NCI-H146 (cell line): ENCODE measurements around the gene TBC1D2B.

Experiments used
- DNase-seq: peaks from one replicate; lab custom pipeline; 2025; lab: John Stamatoyannopoulos, UW

Gene TBC1D2B

GRCh38 chr15:78034495-78035191 lies 42.9 kb downstream of the TBC1D2B start:
- no peak for DNase-seq

DNA sequence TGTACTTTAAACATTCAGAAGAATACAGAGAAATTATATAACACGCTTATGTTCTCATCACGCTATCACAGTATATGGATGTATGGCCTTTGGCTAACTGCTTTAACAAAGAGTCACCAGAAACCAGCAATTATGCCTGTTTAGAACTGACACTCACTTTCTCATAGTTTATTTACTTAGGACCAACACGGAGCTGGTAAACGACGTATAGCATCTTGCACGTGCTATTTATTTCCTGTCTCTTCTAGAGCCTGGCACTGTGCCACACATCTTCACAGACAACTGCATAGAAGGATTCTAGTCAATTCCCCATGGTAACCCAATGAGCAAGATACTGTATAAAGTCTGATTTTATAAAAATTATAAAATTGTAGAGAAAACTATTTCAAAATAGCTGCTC lies 43.6 kb downstream of the TBC1D2B start:
- DNase-seq, result peak; percentile 53

DNA sequence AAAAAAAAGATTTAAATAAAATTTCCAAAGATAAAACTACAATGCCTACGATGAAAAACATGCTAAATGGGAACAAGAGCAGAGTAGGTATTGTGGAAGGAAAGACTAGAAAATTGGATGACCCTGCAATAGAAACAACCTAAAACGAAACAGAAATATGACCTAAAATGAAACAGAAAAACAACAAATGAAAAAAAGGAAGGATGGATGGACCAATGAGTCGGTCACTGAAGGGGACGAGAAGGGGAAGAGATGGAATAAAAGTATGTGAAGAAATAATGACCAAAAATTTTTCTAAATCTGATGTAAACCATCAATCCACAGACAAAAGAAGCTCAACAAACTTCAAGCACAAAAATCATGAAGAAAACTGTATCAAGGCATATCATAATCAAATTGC lies 44.8 kb downstream of the TBC1D2B start:
- no peak for DNase-seq

GRCh38 chr15:78024883-78025282 lies 52.6 kb downstream of the TBC1D2B start:
- no peak for DNase-seq

DNA sequence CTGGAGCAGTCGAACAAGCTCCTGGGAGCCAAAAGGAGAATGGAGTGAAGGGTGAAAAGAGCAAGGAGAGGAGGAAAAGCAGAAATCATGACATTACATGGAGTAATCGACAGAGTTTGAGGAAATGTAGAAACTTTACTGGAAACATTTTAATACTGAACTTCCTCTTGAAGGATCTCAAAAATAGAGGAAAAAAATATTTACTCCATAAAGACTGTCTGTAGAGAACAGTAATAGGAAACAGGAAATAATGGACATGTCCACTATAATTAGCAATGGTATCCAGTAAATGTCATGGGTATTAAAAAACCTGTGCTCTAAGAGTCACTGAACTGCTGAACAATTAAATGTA lies 53.0 kb downstream of the TBC1D2B start:
- no peak for DNase-seq

DNA sequence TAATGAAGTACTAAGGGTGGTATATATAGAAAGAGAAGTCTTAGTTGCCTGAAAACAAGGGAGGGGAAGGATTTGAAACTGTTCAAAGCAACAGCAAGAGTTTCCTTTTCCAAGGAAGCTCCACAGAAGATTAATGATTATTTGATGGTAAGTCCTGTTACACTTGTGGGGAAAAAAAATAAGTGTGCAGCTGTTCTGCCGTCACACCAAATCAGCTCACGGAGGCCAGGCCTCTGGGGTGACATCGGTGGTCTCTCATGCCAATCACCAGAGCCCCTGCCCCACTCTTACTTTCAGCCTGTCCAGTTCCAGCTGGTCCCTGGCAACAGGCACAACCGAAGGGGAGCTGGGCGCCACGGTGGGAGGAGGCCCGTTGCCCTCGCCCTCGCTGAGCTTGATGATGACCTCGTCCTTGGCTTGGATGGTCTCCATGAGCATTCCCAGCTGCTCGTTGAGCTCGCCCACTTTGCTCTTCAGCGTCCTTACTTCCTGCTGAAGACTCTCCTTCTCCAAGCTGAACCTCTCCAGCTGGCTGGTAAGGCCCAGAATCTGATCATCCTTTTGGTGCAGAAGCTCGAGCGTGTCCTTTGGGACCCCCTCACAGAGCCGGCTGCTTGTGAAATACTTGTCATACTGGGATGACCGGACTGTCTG lies 53.5 kb downstream of the TBC1D2B start:
- DNase-seq, result no peak

DNA sequence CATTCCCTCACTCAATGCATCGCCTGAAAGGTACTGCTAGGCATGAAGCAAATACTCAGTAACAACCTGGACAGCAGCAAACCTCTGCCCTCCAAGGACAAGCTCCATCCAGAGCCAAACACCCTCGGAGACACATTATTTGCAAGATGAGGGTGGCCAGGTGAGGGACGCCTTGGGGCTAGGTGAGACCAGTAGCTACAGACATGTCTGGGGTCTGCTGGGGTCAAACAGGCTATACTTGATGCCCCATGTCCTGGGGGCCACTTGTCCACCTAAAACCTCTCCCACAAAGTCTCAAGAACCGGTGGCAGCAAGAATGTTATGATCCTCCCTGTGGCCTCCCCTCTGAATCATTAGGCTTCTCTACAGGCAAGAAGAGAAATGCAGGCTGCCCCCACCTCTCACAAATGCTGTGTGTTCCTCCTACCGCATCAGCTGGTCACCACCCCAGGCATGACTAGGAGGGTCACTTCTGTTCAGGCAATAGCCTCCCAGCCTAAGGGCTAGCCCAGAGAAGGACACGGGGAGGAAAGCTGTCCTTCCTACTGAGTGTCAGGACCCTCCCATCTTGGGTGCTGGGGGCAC lies 54.3 kb downstream of the TBC1D2B start:
- DNase-seq, result no peak

DNA sequence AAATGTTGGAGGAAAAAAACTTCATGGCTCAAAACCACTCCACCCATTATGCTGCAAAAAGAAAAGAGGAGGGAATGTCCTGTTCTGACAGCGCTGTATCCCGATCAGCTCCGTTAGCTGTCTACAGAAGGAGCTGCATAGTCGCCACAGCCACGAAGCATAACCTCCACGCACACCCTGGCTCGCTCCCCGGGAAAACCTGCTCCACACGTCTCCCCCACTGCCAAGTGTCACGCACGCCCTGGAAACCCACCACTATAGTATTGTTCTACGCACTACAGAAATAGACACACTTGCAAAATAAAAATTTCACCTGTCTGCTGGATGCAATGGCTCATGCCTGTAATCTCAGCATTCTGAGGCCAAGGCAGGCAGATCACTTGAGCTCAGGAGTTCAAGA lies 55.8 kb downstream of the TBC1D2B start:
- no peak for DNase-seq

DNA sequence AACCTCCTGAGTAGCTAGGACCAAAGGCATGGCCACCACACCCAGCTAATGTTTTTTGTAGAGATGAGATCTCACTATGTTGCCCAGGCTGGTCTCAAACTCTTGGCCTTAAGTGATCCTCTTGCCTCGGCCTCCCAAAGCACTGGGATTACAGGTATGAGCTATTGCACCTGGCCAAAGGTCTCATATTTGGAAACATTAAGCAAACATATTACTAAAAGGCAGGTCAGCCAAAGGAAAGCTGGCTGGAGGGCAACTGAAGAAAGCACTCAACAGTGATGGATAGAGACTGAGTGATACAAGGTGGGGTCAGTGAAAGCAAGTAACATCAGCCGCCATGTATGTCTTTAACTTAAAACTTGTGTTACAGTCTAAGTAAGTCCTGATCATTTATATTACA lies 57.5 kb downstream of the TBC1D2B start:
- no peak for DNase-seq

DNA sequence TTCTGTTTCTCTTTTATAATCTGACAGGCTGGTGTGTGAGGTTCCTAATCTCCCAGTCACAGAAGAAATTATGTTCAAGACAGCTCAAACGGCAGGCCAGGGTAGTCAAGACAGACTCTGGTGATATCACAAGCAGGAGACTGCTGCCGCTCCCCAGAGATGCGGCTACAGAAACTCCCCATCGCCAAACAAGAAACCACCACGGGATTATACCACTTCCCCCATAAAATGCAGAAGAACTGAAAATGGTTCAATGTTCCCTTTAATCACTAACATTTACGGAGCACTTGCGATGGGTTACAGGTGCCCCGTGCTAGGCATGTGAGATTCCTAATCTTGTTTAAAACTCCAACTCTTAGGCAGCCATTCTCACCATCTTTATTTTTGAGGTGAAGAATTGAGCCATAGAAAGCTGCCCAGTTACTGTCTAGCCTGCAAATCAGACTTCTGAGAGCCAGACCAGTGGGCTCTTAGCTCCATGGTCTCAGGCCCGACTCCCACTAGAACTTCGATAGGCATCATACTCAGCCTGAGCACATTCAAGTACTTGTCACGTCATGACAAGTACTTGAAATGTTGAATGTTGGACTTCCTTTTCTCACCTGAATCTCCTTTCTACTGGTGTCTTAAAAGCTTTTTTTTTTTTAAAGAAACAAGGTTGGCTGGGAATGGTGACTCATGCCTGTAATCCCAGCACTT lies 58.4 kb downstream of the TBC1D2B start:
- DNase-seq, result no peak

- no peak for DNase-seq
These were observed 59.1 kb downstream of the TBC1D2B start for GRCh38 chr15:78018445-78018844.

- no peak for DNase-seq
These were observed 60.7 kb downstream of the TBC1D2B start for GRCh38 chr15:78016860-78017259.

GRCh38 chr15:78012643-78013077 lies 64.9 kb downstream of the TBC1D2B start:
- DNase-seq, result no peak

GRCh38 chr15:78010067-78010466 lies 67.4 kb downstream of the TBC1D2B start:
- DNase-seq, result peak; percentile 11

DNA sequence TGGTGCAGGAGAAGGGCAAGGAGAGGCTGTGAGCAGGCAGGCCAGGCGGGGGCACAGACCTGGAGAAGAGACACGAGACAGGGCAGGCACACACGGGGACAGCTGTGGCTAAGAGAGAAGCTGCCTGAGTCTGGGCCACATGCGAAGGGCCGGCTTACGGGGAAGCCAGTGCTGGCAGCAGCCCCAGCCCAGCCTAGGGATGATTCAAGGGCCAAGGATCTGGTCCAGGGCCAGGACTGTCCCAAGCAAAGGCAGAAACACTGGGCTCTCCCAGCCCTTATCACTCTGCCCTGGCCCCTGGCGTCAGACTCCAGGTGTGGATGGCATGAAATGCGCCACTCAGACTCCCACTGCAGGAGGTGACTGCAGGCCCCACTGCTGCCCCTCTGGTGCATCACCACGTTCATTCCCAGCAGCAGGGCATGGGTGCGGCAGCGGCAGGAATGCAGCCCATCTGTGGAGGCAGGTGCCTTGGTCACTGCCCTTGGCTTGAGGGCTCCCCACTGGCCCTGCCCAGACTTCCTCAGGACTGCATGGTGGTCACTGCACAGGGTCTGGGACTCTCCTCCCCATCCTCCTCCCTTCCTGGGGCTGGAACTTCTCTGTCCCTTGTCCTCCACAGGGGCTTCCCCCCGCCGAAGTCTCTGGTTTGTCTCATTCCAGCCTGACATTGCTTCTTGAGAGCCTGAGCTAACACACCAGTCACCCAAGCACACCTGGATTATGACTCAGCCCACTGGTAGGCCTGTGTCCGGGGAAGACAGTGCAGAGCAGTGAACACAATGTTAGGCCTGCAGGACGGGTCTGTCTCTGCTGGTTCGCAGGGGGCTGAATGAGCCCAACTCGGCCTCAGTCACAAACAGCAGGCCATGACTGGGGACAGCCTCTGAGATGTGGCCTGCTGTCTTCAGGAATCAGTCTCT lies 69.3 kb downstream of the TBC1D2B start:
- DNase-seq, result no peak

DNA sequence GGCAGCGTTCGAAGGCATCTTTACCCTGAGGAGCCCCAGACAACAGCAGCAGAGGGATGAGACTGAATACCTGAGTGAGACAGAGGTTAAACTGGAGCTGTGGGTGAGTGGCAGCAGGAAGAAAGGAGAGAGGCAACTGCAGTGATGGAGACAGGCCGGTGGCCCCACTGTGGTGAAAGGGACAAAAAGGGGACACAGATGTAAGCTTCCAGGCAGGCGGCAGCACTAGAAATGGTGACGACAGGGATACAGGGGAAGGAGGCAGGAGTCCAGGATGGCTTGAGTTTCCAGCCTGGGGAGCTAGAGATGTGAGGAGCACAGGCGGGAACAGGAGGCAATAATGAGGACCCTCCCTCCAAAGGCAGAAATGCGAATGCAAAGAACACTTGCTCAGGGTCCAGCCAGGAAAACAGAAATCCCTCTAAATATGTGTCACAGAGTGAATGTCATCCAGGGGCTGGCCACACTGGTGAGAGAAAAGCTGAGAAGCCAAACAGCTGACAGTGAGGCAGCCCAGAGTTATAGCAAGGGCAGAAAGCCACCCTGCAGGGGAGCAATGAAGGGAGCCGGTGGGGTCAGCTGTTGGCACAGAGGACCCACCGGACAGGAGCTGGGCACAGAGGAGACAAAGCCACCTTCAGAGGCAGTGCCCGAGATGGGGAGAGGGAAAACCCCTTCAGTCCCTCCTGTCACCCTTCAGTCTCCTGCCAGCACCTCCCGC lies 70.1 kb downstream of the TBC1D2B start:
- no peak for DNase-seq

- DNase-seq, result no peak
These were observed 70.8 kb downstream of the TBC1D2B start for GRCh38 chr15:78006567-78007205.

DNA sequence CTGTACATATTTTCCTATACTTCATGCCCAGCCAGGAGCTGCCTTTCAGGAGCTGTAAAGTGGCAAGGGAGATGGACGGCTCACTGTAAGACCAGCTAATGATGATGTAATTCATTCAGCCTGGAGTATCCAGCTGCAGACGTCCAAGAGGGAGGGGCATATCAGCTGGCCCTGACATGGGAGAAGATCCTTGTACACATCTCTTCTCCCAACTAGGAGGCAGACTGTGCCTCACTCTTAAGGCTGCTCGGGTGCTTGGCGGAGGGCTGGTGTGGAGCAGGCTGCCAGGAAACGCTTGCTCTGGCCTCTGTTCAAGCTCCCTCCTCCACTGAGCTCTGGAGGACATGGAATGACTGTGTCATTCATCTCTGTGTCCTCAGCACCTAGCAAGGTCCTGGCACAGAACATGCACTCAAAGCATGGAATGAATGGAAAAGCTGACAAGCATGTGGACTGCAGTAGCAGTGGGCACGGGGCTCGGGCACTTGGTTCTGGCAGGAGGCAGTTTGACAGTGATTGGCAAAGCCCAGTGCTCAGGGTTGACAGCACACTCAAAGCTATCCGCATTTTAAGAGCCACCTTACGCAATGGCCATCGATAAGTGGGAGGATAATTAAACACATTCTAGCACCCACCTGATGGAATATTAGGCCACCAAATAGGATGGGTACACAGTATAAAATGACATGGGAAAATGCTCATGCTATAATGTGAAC lies 72.4 kb downstream of the TBC1D2B start:
- DNase-seq, result peak; percentile 56

DNA sequence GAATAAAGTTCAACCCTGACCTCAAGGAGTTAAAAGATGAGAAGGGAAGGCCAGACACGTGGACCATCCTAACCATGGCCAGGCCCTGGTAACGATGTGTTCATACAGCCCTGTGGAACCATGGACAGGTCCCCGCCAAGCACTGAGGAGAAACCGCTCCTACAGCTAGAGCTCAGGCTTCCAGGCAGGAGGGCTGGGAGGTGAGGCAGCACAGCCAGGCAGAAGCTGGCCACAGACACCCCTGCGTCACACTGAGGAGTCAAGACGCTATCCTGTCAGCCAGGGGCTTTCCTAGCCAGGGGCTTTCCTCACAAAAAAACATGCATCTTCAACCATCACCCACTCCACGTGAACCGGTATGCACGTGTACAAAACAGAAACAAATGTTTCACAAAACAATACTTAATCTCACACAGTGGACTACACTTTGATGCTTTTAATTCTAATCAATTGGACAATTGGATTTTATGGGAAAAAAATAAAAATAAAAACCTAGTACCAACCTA lies 73.2 kb downstream of the TBC1D2B start:
- no peak for DNase-seq

DNA sequence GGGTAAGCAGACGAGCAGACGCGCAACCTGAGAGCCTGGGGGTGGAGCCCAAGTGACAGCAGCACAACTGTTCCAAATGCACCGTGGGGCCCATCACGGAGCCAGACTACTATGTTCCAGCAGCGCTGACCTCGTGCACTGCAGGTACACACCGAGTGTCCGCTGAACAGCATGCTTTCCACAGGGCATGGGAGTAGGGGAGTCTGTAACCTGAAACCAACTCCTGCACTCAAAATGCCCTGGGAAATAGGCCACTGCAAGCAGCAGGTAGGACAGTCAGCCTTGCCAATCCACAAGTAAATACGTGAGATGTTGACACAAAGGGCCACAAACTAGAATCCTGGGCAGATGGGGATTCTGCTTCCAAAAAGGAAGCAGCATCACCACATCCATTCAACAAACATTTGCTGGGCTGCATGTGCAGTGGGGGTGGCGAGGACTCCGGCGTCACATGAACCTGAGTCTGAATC lies 73.9 kb downstream of the TBC1D2B start:
- DNase-seq, result peak; percentile 90
